Gastrocnemius medialis (tissue), 4 donors: ENCODE measurements around the gene GSTM1.

Experiments used
- POLR2A ChIP-seq, 2 donors: fragments of 450-650 bp; IDR thresholded peaks; one replicate each; pipeline ENCODE4 v1.6.1; 2017; ENCODE audit warnings: antibody characterized with exemption in 2 of 2, mild to moderate bottlenecking in 2 of 2, moderate library complexity in 2 of 2
- TF ChIP-seq, protein P1 (sequence below), 5 experiments: fragments of 450-650 bp in 3 of 5; fragments of 200-600 bp in 2 of 5; sonication (generic) in 2 of 5; IDR thresholded peaks in 4 of 5; conservative IDR thresholded peaks in 1 of 5; 1 replicate in 4 of 5; 2 replicates in 1 of 5; pipeline ENCODE4 v1.5.1; 2016 to 2019; ENCODE audit warnings: antibody characterized with exemption in 5 of 5, mild to moderate bottlenecking in 3 of 5, moderate library complexity in 3 of 5

DNA sequence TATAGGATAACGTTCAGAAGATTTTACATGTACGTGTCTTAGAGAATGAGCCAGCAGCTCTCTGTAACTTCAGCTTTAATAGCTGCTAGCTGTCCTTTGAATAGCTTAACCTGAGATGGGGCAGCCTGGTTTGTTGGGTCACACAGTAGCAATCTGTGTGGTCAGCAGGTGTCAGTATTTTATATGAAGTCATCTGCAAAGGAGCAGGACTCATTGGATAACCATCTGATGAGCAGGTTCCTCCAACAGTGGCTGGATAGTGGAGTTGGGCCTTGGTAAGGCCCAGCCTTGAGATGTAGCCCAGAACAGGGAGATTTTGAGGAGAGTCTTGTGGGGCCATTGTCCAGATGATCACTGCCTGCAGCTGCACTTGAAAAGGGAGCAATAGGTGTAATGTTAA lies 30.9 kb downstream of the GSTM1 start:
- TF ChIP-seq, protein P1, sequence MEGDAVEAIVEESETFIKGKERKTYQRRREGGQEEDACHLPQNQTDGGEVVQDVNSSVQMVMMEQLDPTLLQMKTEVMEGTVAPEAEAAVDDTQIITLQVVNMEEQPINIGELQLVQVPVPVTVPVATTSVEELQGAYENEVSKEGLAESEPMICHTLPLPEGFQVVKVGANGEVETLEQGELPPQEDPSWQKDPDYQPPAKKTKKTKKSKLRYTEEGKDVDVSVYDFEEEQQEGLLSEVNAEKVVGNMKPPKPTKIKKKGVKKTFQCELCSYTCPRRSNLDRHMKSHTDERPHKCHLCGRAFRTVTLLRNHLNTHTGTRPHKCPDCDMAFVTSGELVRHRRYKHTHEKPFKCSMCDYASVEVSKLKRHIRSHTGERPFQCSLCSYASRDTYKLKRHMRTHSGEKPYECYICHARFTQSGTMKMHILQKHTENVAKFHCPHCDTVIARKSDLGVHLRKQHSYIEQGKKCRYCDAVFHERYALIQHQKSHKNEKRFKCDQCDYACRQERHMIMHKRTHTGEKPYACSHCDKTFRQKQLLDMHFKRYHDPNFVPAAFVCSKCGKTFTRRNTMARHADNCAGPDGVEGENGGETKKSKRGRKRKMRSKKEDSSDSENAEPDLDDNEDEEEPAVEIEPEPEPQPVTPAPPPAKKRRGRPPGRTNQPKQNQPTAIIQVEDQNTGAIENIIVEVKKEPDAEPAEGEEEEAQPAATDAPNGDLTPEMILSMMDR (IDR thresholded peaks at IDR 0.05 in 4 of 5, conservative IDR thresholded peaks at IDR 0.05 in 1 of 5) = no peak
- no peak for TF ChIP-seq POLR2A (IDR thresholded peaks at IDR 0.05)
